ENCODE measurements around the gene UBE2C. TPM values are rescaled to one million over a fixed set of nuclear protein-coding genes. Genes with fewer than 3 reads are reported as not detected.

The UBE2C gene
- total RNA-seq, 1 experiment from 2014 or later, result 173 TPM

- Histone ChIP-seq H3K36me3 (ENCODE audit: control insufficient read depth, insufficient read depth, low read length) (no peaks in the 10 kb centered on the region), H3K27ac (ENCODE audit: low read length) (no peak overlapping the region), H3K9me3 (ENCODE audit: control insufficient read depth, insufficient read depth, low read depth, low read length) (no peaks in the 10 kb centered on the region), H3K27me3 (ENCODE audit: control insufficient read depth, insufficient read depth, low read length) (no peaks in the 10 kb centered on the region), H3K4me3 (ENCODE audit: low read depth in 2 of 2, low read length in 2 of 2) (no peak overlapping the region), H3K4me1 (ENCODE audit: control insufficient read depth, insufficient read depth, low read length) (peaks cover 25% of the 10 kb centered on the region)
- TF ChIP-seq POLR2AphosphoS5 (IDR thresholded peaks at IDR 0.05; ENCODE audit: low read depth, low read length), result no peak
- TF ChIP-seq SIN3A (IDR thresholded peaks at IDR 0.05; ENCODE audit: borderline replicate concordance, insufficient read depth, low read depth, low read length), result no peak
- no peak for TF ChIP-seq CTCF (IDR thresholded peaks at IDR 0.05)
- no peak for TF ChIP-seq TCF7L2 (IDR thresholded peaks at IDR 0.05; ENCODE audit: low read depth, low read length)
- no peak for TF ChIP-seq REST (IDR thresholded peaks at IDR 0.05; ENCODE audit: insufficient read depth in 1 of 2, low read depth in 2 of 2, low read length in 1 of 2)
- in situ Hi-C loops (cut with HindIII; ENCODE audit: low pct_unique_long_range_greater_than_20kb, low sequenced_read_pairs), result no loop called here
- CTCF ChIA-PET, result no interaction called here
- intact Hi-C loops (cut with micrococcal nuclease; ENCODE audit: unreplicated experiment), result loop anchor here (10.0 kb wide), 2 partner anchors 321 to 451 kb away; no protein-coding TSS in a partner anchor
- no TSS peak for BruUV-seq (replicated peaks)
- no peak for ATAC-seq
- DNase-seq (ENCODE audit: low read depth, low spot score), result no peak
- POLR2A ChIA-PET, result no interaction called here
Observed at GRCh38 chr20:45775411-45775810, 37.0 kb upstream of the UBE2C start.

- H3K9me3 ChIP-seq (ENCODE audit: control insufficient read depth, insufficient read depth, low read depth, low read length), result no peaks in the 10 kb centered on the region
- in situ Hi-C loops (cut with HindIII; ENCODE audit: low pct_unique_long_range_greater_than_20kb, low sequenced_read_pairs), result no loop called here
- no peaks in the 10 kb centered on the region for H3K36me3 ChIP-seq (ENCODE audit: control insufficient read depth, insufficient read depth, low read length)
- no peak overlapping the region for H3K27ac ChIP-seq (ENCODE audit: low read length)
- DNase-seq (ENCODE audit: low read depth, low spot score) (no peak), ATAC-seq (no peak)
- BruUV-seq (replicated peaks), result no TSS peak
- intact Hi-C loops (cut with micrococcal nuclease; ENCODE audit: unreplicated experiment), result loop anchor here (10.0 kb wide), 2 partner anchors 322 to 452 kb away; no protein-coding TSS in a partner anchor
- ChIA-PET CTCF (no interaction called here), POLR2A (no interaction called here)
- no peak overlapping the region for H3K4me3 ChIP-seq (ENCODE audit: low read depth in 2 of 2, low read length in 2 of 2)
- no peaks in the 10 kb centered on the region for H3K27me3 ChIP-seq (ENCODE audit: control insufficient read depth, insufficient read depth, low read length)
- TF ChIP-seq POLR2AphosphoS5 (IDR thresholded peaks at IDR 0.05; ENCODE audit: low read depth, low read length) (no peak), SIN3A (IDR thresholded peaks at IDR 0.05; ENCODE audit: borderline replicate concordance, insufficient read depth, low read depth, low read length) (no peak), CTCF (IDR thresholded peaks at IDR 0.05) (no peak), TCF7L2 (IDR thresholded peaks at IDR 0.05; ENCODE audit: low read depth, low read length) (no peak), REST (IDR thresholded peaks at IDR 0.05; ENCODE audit: insufficient read depth in 1 of 2, low read depth in 2 of 2, low read length in 1 of 2) (no peak)
- H3K4me1 ChIP-seq (ENCODE audit: control insufficient read depth, insufficient read depth, low read length), result peaks cover 36% of the 10 kb centered on the region
Observed at GRCh38 chr20:45776931-45777330, 35.5 kb upstream of the UBE2C start.
